AG09319 (cell line): ENCODE measurements around the gene MICAL3.

Experiments used
- DNase-seq: peaks from one replicate; pipeline ENCODE4 v3.0.0-alpha.2; 2010; ENCODE audit warnings: low read depth; ENCODE audit errors: extremely low read depth
- CTCF ChIP-seq: IDR thresholded peaks from 2 replicates; pipeline ENCODE4 v1.5.1; 2011; ENCODE audit warnings: low read depth, mild to moderate bottlenecking, inconsistent platforms, low read length, moderate library complexity

The MICAL3 gene

DNA sequence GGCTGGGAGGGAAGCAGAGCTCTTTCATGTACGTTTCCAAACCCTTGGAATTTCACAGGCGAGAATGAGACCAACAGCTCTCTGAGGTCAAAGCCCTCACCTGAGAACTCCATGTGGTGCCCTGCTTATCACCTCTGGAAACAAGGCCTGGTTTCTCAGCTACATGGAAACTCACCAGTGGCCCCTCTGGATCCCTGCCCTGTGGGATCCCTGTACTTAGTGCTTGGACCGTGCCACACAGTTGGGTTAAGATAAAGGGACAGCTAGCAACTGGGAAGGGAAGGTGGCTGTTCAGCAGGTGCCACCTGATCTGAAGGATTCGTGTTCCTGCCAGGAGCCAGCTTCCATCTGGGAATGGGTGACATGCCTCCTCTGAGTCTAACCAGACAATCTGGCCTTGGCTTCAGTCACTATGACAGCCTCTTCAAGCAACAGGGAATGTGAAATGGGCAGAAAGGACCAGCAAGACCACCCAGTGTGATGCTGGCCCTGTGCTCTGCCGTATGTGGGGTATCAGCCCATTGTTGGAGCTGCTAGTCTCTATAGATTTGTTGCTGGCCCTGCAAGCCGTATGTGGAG lies 195.8 kb downstream of the MICAL3 start:
- TF ChIP-seq CTCF = no peak

GRCh38 chr22:17827466-17827865 lies 196.9 kb downstream of the MICAL3 start:
- no peak for TF ChIP-seq CTCF

More for the DNA sequence above, 195.8 kb downstream of the MICAL3 start:
- no peak for DNase-seq

GRCh38 chr22:17825876-17826550 lies 198.3 kb downstream of the MICAL3 start:
- DNase-seq = no peak
- TF ChIP-seq CTCF = no peak

More at GRCh38 chr22:17827466-17827865, 196.9 kb downstream of the MICAL3 start:
- no peak for DNase-seq

GRCh38 chr22:17824457-17824856 lies 199.9 kb downstream of the MICAL3 start:
- TF ChIP-seq CTCF = no peak
- no peak for DNase-seq

DNA sequence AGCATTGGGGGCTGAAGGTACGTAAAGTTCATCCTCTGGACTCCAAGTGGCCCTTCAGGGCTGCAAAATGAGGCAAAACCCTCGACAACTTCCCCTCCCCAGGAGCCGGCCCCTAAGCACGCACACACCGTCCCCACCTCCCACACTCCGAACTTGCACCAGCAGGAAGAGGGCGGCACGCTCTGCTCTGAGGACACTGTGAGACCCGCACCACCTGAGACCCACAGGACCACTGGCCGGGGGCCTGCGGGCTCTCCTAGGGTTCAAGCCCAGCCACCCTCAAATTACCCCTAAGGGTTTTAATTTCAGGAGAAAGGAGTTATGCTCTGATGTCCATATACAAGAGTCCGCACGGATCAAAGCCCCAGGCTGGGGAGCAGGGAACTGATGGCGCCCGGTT lies 200.4 kb downstream of the MICAL3 start:
- no peak for DNase-seq
- no peak for TF ChIP-seq CTCF

DNA sequence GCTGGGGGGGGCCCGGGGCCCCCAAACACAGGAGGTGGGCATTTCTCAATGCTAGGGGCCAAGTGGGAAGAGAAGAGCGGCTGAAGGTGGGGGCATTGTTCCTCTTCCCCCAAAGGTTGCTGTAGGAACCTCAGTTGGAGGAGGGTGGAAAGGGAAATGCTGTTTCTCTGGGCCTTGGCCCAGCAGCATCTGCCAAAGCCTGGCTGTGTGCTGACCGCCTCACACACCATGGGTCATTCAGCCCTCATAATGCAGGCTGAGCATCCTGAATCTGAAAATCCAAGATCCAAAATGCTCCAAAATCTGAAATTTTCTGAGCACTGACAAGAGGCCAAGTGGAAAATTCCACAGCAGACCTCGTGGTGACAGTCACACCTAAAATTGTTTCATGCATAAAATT lies 201.1 kb downstream of the MICAL3 start:
- no peak for DNase-seq
- TF ChIP-seq CTCF = no peak

- no peak for TF ChIP-seq CTCF
- no peak for DNase-seq
Observed at GRCh38 chr22:17822087-17822486, 202.3 kb downstream of the MICAL3 start.
